ENCODE results near the gene NOM1. TPM values are rescaled to one million over a fixed set of nuclear protein-coding genes. Genes with fewer than 3 reads are reported as not detected.
A peak's percentile ranks its signal among the peaks of the same experiment; 100 is the strongest.

NOM1 gene
- total and polyA plus RNA-seq, 2 donors, result 9.3 to 10.6 TPM

DNA sequence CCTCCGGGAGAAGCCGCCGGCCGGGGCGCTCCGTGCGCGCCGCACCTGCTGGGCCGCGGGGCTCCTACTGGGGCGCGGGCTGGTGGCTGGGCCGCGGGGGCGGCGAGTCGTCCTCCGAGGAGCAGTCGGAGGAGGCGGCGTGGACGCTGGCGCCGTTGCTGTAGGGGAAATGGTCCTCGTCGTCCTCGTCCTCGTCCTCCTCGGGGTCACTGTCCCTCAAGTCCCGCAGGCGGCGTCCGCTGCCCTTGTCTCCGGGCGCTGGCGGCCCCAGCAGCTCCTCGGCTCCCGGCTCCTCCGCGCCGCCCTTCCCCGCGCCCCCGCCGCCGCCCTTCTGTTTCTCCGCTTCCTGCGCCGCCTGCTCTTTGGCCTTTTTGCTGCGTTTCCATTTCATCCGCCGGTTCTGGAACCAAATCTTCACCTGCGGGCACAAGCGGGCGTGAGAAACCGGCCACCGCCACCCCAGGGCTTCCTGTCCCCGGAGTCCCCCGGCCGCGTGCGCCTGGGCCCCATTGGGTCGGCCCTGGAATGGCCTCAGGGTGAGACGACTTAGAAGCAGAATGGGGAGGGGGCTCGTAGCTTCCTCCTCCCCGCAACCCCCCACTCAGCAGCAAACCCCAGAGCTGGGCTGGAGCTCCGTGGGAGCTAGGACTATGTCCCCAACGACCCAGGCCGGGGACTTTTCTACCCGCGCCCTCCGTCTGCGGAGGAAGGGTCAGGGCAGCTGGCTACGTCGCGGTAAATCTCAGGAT lies 56.1 kb downstream of the NOM1 start:
- peaks cover 2 to 5% of the 10 kb centered on the region in 2 donors for H3K4me1 ChIP-seq (ENCODE audit: control insufficient read depth in 2 of 2, insufficient read depth in 2 of 2, low read length in 2 of 2)
- peaks cover 0 to 3% of the 10 kb centered on the region in 2 donors for H3K9me3 ChIP-seq (ENCODE audit: control insufficient read depth in 2 of 2, insufficient read depth in 1 of 2, low read length in 1 of 2)
- no peak overlapping the region for H3K4me3 ChIP-seq (ENCODE audit: low read length in 2 of 2)
- H3K36me3 ChIP-seq (ENCODE audit: control insufficient read depth in 2 of 2, insufficient read depth in 2 of 2, low read length in 1 of 2), result no peaks in the 10 kb centered on the region
- peaks cover 94 to 98% of the 10 kb centered on the region in 2 donors for H3K27me3 ChIP-seq (ENCODE audit: control insufficient read depth in 2 of 2, insufficient read depth in 1 of 2, low read length in 1 of 2)
- 3% methylated on average over 77 of the region's 77 CpGs for WGBS
- no peak overlapping the region for H3K27ac ChIP-seq (ENCODE audit: low read depth in 1 of 2, low read length in 1 of 2)
- no peak for DNase-seq (ENCODE audit: low read depth in 6 of 9, low spot score in 9 of 9)

DNA sequence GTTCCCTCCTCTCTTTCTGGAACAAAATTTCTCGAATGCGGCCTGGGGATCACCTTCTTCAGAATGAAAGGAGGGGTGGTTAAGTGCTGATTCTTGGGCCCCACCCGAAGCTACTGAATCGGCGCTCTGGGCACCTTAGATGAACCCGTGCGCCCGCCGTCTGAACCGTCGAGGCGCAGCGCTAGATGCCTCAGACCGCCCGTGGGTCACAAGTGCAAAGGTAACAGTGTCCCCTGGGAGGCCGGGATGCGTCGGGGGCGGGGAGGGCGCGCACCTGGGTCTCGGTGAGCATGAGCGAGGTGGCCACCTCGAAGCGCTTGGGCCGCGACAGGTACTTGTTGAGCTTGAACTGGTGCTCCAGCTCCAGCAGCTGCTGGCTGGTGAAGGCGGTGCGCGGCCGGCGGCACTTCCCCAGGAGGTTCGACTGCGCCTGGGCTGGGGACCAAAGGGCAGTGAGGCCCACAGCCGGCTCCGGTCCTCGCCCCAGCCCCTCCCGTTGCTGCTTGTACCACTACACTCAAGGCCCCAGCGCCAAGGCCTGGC lies 56.8 kb downstream of the NOM1 start:
- DNase-seq (ENCODE audit: low read depth in 6 of 9, low spot score in 9 of 9), result no peak
- 9% methylated on average over 39 of the region's 39 CpGs for WGBS
- H3K27me3 ChIP-seq (ENCODE audit: control insufficient read depth in 2 of 2, insufficient read depth in 1 of 2, low read length in 1 of 2), result peaks cover 94 to 98% of the 10 kb centered on the region in 2 donors
- H3K4me1 ChIP-seq (ENCODE audit: control insufficient read depth in 2 of 2, insufficient read depth in 2 of 2, low read length in 2 of 2), result peaks cover 9 to 11% of the 10 kb centered on the region in 2 donors
- no peaks in the 10 kb centered on the region for H3K36me3 ChIP-seq (ENCODE audit: control insufficient read depth in 2 of 2, insufficient read depth in 2 of 2, low read length in 1 of 2)
- H3K4me3 ChIP-seq (ENCODE audit: low read length in 2 of 2), result no peak overlapping the region
- H3K27ac ChIP-seq (ENCODE audit: low read depth in 1 of 2, low read length in 1 of 2), result no peak overlapping the region
- peaks cover 0 to 3% of the 10 kb centered on the region in 2 donors for H3K9me3 ChIP-seq (ENCODE audit: control insufficient read depth in 2 of 2, insufficient read depth in 1 of 2, low read length in 1 of 2)

DNA sequence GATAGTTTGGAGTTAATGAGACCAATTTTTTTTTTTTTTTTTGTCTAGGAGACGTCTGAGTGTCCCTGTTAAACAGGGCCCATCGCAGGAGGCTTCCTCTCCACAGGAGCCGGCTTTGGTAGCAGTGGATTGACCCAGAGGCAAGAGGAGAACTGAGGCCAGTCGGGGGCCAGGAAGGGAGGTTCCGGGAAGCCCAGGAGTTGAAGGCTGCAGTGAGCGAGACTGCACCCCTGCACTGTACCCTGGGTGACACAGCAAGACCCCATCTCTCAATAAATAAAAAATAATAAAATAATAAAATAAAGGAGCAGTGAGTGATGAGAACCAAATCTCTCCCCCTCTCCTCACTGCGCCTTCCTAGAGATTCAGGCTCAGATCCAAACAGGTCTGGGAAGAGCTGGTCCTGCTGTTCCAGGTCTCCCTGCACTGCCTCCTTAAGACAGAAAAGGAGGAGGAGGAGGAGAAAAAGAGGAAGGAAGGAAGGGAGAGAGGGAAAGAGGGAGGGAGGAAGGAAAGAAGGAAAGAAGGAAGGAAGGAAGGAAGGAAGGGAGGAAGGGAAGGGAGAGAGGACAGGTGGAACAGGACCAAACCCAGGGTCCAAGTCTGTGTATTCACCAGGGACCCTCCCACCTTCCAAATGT lies 57.4 kb downstream of the NOM1 start:
- Histone ChIP-seq H3K9me3 (ENCODE audit: control insufficient read depth in 2 of 2, insufficient read depth in 1 of 2, low read length in 1 of 2) (peaks cover 0 to 9% of the 10 kb centered on the region in 2 donors), H3K36me3 (ENCODE audit: control insufficient read depth in 2 of 2, insufficient read depth in 2 of 2, low read length in 1 of 2) (no peaks in the 10 kb centered on the region), H3K4me1 (ENCODE audit: control insufficient read depth in 2 of 2, insufficient read depth in 2 of 2, low read length in 2 of 2) (peaks cover 12 to 14% of the 10 kb centered on the region in 2 donors), H3K27me3 (ENCODE audit: control insufficient read depth in 2 of 2, insufficient read depth in 1 of 2, low read length in 1 of 2) (peaks cover 94 to 98% of the 10 kb centered on the region in 2 donors), H3K27ac (ENCODE audit: low read depth in 1 of 2, low read length in 1 of 2) (no peak overlapping the region), H3K4me3 (ENCODE audit: low read length in 2 of 2) (no peak overlapping the region)
- WGBS, result 22% methylated on average over 7 of the region's 7 CpGs
- no peak for DNase-seq (ENCODE audit: low read depth in 6 of 9, low spot score in 9 of 9)

DNA sequence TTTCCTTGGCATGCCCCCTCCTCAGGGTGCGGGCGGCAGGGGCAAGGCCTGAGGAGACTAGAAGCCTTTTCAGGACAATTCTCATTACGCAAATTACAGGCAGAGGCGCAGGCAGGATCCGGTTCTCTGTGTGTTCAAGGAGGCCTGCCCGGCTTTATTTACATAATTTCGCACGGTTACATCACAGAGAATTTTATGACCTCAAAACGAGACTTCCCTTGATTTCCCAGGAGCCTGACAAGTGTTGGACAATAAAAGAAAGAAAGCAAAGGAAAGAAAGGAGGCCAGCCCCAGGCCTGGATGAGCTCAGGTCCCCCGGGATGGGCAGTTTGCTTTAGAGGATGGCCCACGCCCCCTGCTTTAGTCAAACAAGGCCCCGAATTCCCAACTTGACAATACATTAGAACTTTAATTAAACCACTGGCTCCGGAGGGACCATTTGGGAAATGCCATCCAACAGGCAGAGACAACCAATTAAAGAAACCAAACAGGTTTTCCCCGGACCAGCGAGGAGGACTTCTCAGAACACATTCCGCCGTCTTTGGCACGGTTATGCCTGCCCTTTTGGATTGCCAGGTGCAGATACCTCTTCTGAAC lies 58.1 kb downstream of the NOM1 start:
- Histone ChIP-seq H3K4me1 (ENCODE audit: control insufficient read depth in 2 of 2, insufficient read depth in 2 of 2, low read length in 2 of 2) (peaks cover 12 to 14% of the 10 kb centered on the region in 2 donors), H3K27me3 (ENCODE audit: control insufficient read depth in 2 of 2, insufficient read depth in 1 of 2, low read length in 1 of 2) (peaks cover 94 to 97% of the 10 kb centered on the region in 2 donors), H3K9me3 (ENCODE audit: control insufficient read depth in 2 of 2, insufficient read depth in 1 of 2, low read length in 1 of 2) (peaks cover 0 to 9% of the 10 kb centered on the region in 2 donors), H3K27ac (ENCODE audit: low read depth in 1 of 2, low read length in 1 of 2) (no peak overlapping the region), H3K4me3 (ENCODE audit: low read length in 2 of 2) (no peak overlapping the region), H3K36me3 (ENCODE audit: control insufficient read depth in 2 of 2, insufficient read depth in 2 of 2, low read length in 1 of 2) (no peaks in the 10 kb centered on the region)
- 14% methylated on average over 18 of the region's 18 CpGs for WGBS
- DNase-seq (ENCODE audit: low read depth in 6 of 9, low spot score in 9 of 9), result no peak

DNA sequence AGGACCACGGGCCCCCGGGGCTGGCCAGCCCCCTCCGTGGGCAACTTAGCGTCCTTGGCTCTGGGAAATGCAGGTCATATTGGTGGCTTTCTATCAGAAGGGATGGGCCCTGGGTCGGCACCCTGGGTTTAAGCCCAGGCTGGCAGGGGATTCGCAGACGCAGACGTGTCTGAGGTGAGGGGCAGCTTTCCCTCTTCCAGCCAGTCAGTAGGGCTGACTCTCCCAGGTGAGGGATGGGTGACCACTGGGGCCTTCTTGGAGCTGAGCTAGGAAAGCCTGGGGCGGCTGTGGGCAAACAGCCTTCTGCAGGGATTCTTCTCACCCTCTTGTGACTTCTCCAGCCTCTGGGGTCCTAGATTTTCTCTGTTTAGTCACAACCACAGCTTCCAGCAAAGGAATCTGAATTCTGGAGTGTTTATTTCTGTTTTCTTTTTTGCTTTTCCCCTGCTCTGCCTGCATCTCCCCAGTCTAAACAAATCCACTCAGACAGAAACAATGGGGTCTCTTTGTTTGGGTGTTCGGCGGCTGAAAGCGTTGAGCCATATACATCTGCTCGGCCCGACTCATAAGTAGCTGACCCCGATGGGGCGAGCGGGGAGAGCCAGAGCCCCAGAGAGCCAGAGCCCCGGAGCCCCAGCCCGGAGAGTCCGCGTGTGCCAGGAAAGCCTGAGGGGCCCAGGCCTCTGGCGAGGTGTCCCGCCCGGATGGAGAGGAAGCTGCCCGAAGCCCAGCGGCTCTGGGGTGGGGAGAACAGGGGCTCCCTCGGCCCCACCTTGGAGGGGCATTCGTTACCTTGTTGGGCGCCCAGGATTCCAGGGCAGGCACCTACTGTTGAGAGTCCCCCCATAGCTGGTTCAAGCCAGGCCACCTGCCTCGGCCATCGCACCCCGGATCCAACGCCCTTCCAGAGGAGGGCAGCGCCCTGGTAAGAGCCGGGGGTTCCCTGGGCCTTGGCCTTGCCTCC lies 59.0 kb downstream of the NOM1 start:
- no peak for DNase-seq (ENCODE audit: low read depth in 6 of 9, low spot score in 9 of 9)
- Histone ChIP-seq H3K27ac (ENCODE audit: low read depth in 1 of 2, low read length in 1 of 2) (no peak overlapping the region), H3K9me3 (ENCODE audit: control insufficient read depth in 2 of 2, insufficient read depth in 1 of 2, low read length in 1 of 2) (peaks cover 0 to 9% of the 10 kb centered on the region in 2 donors), H3K36me3 (ENCODE audit: control insufficient read depth in 2 of 2, insufficient read depth in 2 of 2, low read length in 1 of 2) (no peaks in the 10 kb centered on the region), H3K4me3 (ENCODE audit: low read length in 2 of 2) (no peak overlapping the region), H3K27me3 (ENCODE audit: control insufficient read depth in 2 of 2, insufficient read depth in 1 of 2, low read length in 1 of 2) (peaks cover 94% of the 10 kb centered on the region in 2 donors), H3K4me1 (ENCODE audit: control insufficient read depth in 2 of 2, insufficient read depth in 2 of 2, low read length in 2 of 2) (peaks cover 12 to 14% of the 10 kb centered on the region in 2 donors)
- 8% methylated on average over 35 of the region's 35 CpGs for WGBS

DNA sequence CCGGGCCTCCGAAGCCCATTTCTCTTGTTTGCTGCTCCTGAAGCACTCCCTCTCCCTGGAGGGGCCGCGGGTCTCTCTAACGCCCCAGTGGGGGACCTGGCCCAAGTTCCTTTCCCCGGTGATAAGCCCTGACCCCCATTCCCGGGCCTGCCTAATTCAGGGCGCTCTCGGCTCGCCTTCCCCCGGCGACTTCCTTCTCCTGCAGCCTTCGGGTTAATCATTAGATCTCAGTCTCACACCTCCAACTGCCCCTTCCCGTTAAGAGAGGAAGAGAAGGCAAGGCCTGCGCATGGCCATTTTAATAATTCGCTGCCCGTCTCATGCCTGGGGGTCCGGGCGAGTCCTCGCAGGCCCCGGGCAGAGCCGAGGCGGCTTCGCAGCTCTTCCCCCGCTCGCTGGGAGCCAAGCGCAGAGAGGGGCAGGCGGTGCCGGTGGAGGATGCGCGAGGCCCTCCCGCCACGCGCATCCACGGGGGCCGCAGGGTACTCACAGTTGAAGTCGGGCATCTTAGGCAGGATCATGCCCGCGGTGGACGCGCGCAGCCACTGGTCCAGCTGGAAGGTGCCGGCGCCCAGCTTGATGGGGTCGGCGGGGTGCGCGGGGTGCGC lies 59.8 kb downstream of the NOM1 start:
- no peaks in the 10 kb centered on the region for H3K36me3 ChIP-seq (ENCODE audit: control insufficient read depth in 2 of 2, insufficient read depth in 2 of 2, low read length in 1 of 2)
- no peak for DNase-seq (ENCODE audit: low read depth in 6 of 9, low spot score in 9 of 9)
- peaks cover 94% of the 10 kb centered on the region in 2 donors for H3K27me3 ChIP-seq (ENCODE audit: control insufficient read depth in 2 of 2, insufficient read depth in 1 of 2, low read length in 1 of 2)
- H3K9me3 ChIP-seq (ENCODE audit: control insufficient read depth in 2 of 2, insufficient read depth in 1 of 2, low read length in 1 of 2), result peaks cover 0 to 5% of the 10 kb centered on the region in 2 donors
- WGBS, result 3% methylated on average over 49 of the region's 49 CpGs
- peaks cover 12 to 14% of the 10 kb centered on the region in 2 donors for H3K4me1 ChIP-seq (ENCODE audit: control insufficient read depth in 2 of 2, insufficient read depth in 2 of 2, low read length in 2 of 2)
- peak overlapping the region in 1 of 2 donors; percentile 63 for H3K4me3 ChIP-seq (ENCODE audit: low read length in 2 of 2)
- H3K27ac ChIP-seq (ENCODE audit: low read depth in 1 of 2, low read length in 1 of 2), result no peak overlapping the region

DNA sequence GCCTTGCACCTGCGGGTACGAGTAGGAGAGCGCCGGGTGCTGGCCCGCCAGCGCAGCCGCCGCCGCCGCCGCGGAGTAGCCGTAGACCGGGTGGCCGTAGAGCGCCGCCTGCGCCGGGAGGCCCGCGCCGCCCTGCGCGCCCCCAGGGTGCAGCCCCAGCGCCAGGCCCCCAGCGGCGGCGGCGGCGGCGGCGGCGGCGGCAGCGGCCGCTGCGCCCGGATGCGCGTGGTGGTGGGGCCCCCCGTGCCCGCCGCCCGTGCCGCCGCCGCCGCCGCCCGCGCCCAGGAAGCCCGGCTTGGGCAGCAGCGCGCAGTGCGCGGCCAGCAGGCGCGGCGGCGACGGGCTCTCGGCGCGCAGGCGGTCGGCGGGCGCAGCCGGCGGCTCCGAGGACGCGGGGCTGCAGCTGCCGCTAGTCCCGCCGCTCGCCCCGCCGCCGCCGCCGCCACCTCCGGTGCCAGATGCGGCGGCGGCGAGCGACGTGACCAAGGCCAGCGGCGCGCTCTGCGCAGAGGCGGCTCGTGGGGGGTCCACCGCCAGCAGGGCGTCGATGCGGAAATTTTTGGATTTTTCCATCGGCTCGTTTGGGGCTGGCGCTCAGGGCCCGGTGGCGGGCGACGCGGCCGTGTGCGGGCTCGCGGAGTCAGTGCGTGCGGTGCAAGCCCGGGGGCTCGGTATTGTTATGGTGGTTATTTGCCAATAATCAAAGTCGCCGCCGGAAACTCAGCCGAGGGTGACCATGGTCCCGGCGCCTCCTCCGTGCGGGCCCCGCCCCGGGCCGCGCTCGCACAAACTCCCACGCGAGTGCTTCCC lies 60.5 kb downstream of the NOM1 start:
- Histone ChIP-seq H3K27me3 (ENCODE audit: control insufficient read depth in 2 of 2, insufficient read depth in 1 of 2, low read length in 1 of 2) (peaks cover 92 to 94% of the 10 kb centered on the region in 2 donors), H3K27ac (ENCODE audit: low read depth in 1 of 2, low read length in 1 of 2) (no peak overlapping the region), H3K4me3 (ENCODE audit: low read length in 2 of 2) (peak overlapping the region; percentile 40 to 63), H3K36me3 (ENCODE audit: control insufficient read depth in 2 of 2, insufficient read depth in 2 of 2, low read length in 1 of 2) (no peaks in the 10 kb centered on the region), H3K4me1 (ENCODE audit: control insufficient read depth in 2 of 2, insufficient read depth in 2 of 2, low read length in 2 of 2) (peaks cover 12 to 14% of the 10 kb centered on the region in 2 donors), H3K9me3 (ENCODE audit: control insufficient read depth in 2 of 2, insufficient read depth in 1 of 2, low read length in 1 of 2) (peaks cover 0 to 5% of the 10 kb centered on the region in 2 donors)
- under 1% methylated on average over 124 of the region's 130 CpGs for WGBS
- DNase-seq (ENCODE audit: low read depth in 6 of 9, low spot score in 9 of 9), result no peak

Measured in thymus (tissue), 11 donors.